Measurements from ENCODE around the gene PIN4. TPM values are rescaled to one million over a fixed set of nuclear protein-coding genes. Genes with fewer than 3 reads are reported as not detected.
A peak's percentile ranks its signal among the peaks of the same experiment; 100 is the strongest.

PIN4 gene
- total and polyA plus RNA-seq, 2 of the 8 experiments (the other 6 are each of a cell fraction or from before 2014, with no cell fraction given), result 4.8 to 9.4 TPM

GRCh38 chrX:72238183-72238582, 56.6 kb downstream of the PIN4 start:
- no peak overlapping the region for H3K23ac ChIP-seq (ENCODE audit: insufficient read length)
- H3K4me2 ChIP-seq (ENCODE audit: insufficient read depth in 1 of 2, low read depth in 2 of 2, low read length in 2 of 2), result peak overlapping the region; percentile 77 to 90
- 13% methylated on average over 6 of the region's 6 CpGs; no CpG with 5 or more reads in 1 of the 2 experiments for WGBS, 2 experiments (ENCODE audit: extremely low coverage in 1 of 2, insufficient coverage in 1 of 2, insufficient read length in 1 of 2, insufficient replicate concordance in 2 of 2, low coverage in 1 of 2, low lambda C conversion rate in 2 of 2, missing lambda C conversion rate in 1 of 2)
- no peak overlapping the region for H2BK12ac ChIP-seq (ENCODE audit: low read depth, low read length)
- FAIRE-seq, result no peak
- H3K36me3 ChIP-seq (ENCODE audit: control insufficient read depth in 2 of 4, insufficient read depth in 4 of 4, low read length in 3 of 4), result peaks cover 0 to 10% (median 2%) of the 10 kb centered on the region in 4 experiments; a peak in 3 of 8 replicates
- H3K4ac ChIP-seq (replicated peaks; ENCODE audit: insufficient read length, low read depth, low read length), result no peak overlapping the region
- no peaks in the 10 kb centered on the region for H3K27me3 ChIP-seq (replicated peaks in 1 of 4; ENCODE audit: control insufficient read depth in 3 of 4, extremely low read depth in 1 of 4, insufficient read depth in 3 of 4, low read length in 3 of 4)
- H3K27ac ChIP-seq (ENCODE audit: low read depth, low read length), result no peak overlapping the region
- no peak overlapping the region for H4K8ac ChIP-seq (ENCODE audit: extremely low read depth, insufficient read depth, low read length)
- H2AK5ac ChIP-seq (ENCODE audit: low read depth, low read length), result no peak overlapping the region
- no peak overlapping the region for H4K91ac ChIP-seq (replicated peaks; ENCODE audit: insufficient read length, low read length)
- H3K14ac ChIP-seq (ENCODE audit: insufficient read length), result no peak overlapping the region
- no peak for DNase-seq (ENCODE audit: low read depth in 1 of 2, low spot score in 2 of 2)
- no peak overlapping the region for H4K5ac ChIP-seq (ENCODE audit: insufficient read length, low read depth, low read length)
- peak overlapping the region; percentile 69 to 84 (median 74) for H3K4me3 ChIP-seq (ENCODE audit: extremely low read depth in 1 of 4, insufficient read depth in 2 of 4, low read depth in 3 of 4, low read length in 4 of 4)
- no peak overlapping the region for H3K18ac ChIP-seq (ENCODE audit: extremely low read depth, low read length)
- H4K20me1 ChIP-seq (replicated peaks in 1 of 2; ENCODE audit: control insufficient read depth in 1 of 2, insufficient read depth in 2 of 2, low read length in 2 of 2), result no peaks in the 10 kb centered on the region
- H2AFZ ChIP-seq (ENCODE audit: low read length), result no peak overlapping the region
- POLR2A ChIA-PET (ENCODE audit: partially characterized antibody), result interaction anchor here (0.8 to 2.0 kb wide), 19 partner anchors 9 to 220 kb away, joined by 3 to 12 read pairs (median 4); partner anchors contain the start of genes PIN4 and RPS4X
- H3K23me2 ChIP-seq (ENCODE audit: low read depth, low read length), result peaks cover 2% of the 10 kb centered on the region; the same call in 1 of the 2 replicates
- no peak overlapping the region for H3K56ac ChIP-seq (replicated peaks; ENCODE audit: insufficient read length, low read depth, low read length)
- CTCF ChIA-PET (ENCODE audit: partially characterized antibody), result no interaction called here
- peak overlapping the region; percentile 9 to 76 (median 48) for H3K9ac ChIP-seq (replicated peaks in 1 of 4; ENCODE audit: extremely low read depth in 1 of 4, low read depth in 3 of 4, low read length in 3 of 4)
- no peaks in the 10 kb centered on the region; a peak in 1 of 7 replicates for H3K4me1 ChIP-seq (replicated peaks in 1 of 4; ENCODE audit: control insufficient read depth in 3 of 4, insufficient read depth in 4 of 4, low read length in 3 of 4)
- no peak overlapping the region for H2BK5ac ChIP-seq (ENCODE audit: low read depth, low read length)
- H2BK15ac ChIP-seq (ENCODE audit: low read length), result no peak overlapping the region
- H3K79me2 ChIP-seq (ENCODE audit: control insufficient read depth in 1 of 2, insufficient read depth in 2 of 2, low read length in 2 of 2), result peaks cover 0 to 22% of the 10 kb centered on the region in 2 experiments; a peak in 2 of 4 replicates
- H3K79me1 ChIP-seq (ENCODE audit: low read depth, low read length), result no peaks in the 10 kb centered on the region
- H2BK120ac ChIP-seq (replicated peaks; ENCODE audit: low read depth, low read length), result no peak overlapping the region
- H3K9me3 ChIP-seq (ENCODE audit: insufficient read depth in 2 of 2, low read depth in 1 of 2, low read length in 1 of 2), result no peaks in the 10 kb centered on the region
- no peak overlapping the region for H2BK20ac ChIP-seq (ENCODE audit: low read length)
- TF ChIP-seq ZNF274 (IDR thresholded peaks at IDR 0.05; ENCODE audit: borderline replicate concordance, extremely low read depth, low read length), result no peak
- TF ChIP-seq RNF2 (IDR thresholded peaks at IDR 0.05; ENCODE audit: borderline replicate concordance, low read depth, low read length, missing control alignments, poor library complexity, severe bottlenecking), result no peak
- no peak for TF ChIP-seq SIRT6 (IDR thresholded peaks at IDR 0.05; ENCODE audit: low read length)
- no peak for TF ChIP-seq CBX5 (IDR thresholded peaks at IDR 0.05; ENCODE audit: low read depth, low read length)
- TF ChIP-seq JUN (IDR thresholded peaks at IDR 0.05; ENCODE audit: low read depth, low read length), result no peak
- TF ChIP-seq GABPA (IDR thresholded peaks at IDR 0.05; ENCODE audit: borderline replicate concordance, insufficient read depth, low read length), result no peak
- TF ChIP-seq TEAD4 (IDR thresholded peaks at IDR 0.05; ENCODE audit: low read depth, low read length), result no peak

Measured in H1 (cell line).